ENCODE measurements around the gene GAGE10. TPM values are rescaled to one million over a fixed set of nuclear protein-coding genes. Genes with fewer than 3 reads are reported as not detected.

GAGE10 gene
- total RNA-seq, 1 experiment from 2014 or later = not detected

GRCh38 chrX:49277535-49277830, 26.0 kb upstream of the GAGE10 start:
- CTCF ChIA-PET = no interaction called here
- no peak for TF ChIP-seq JUN (CRISPR knock-in tag; IDR thresholded peaks at IDR 0.05)
- no peak for TF ChIP-seq MXD4 (CRISPR knock-in tag; IDR thresholded peaks at IDR 0.05; ENCODE audit: borderline replicate concordance)
- TF ChIP-seq ATF1 (CRISPR knock-in tag; IDR thresholded peaks at IDR 0.05) = no peak
- no peak for TF ChIP-seq ZNF532 (CRISPR knock-in tag; IDR thresholded peaks at IDR 0.05; ENCODE audit: borderline replicate concordance)
- TF ChIP-seq MAX (CRISPR knock-in tag; IDR thresholded peaks at IDR 0.05) = no peak
- TF ChIP-seq JAZF1 (CRISPR knock-in tag; IDR thresholded peaks at IDR 0.05) = no peak

GRCh38 chrX:49278081-49278480, 25.4 kb upstream of the GAGE10 start:
- Mint-ChIP-seq H3K4me3 (no peak overlapping the region), H3K4me1 (peaks cover 17% of the 10 kb centered on the region), H3K27me3 (ENCODE audit: low read depth) (no peaks in the 10 kb centered on the region), H3K9me3 (no peaks in the 10 kb centered on the region), H3K27ac (0 out of 2 replicates have a peak overlapping the region, but pooled peaks have one; percentile 54), H3K36me3 (peaks cover under 1% of the 10 kb centered on the region; the same call in 1 of the 2 replicates)
- TF ChIP-seq ARID4B (CRISPR knock-in tag; IDR thresholded peaks at IDR 0.05; ENCODE audit: borderline replicate concordance) = no peak
- TF ChIP-seq PRDM15 (CRISPR knock-in tag; IDR thresholded peaks at IDR 0.05) = no peak
- no peak for TF ChIP-seq ATF6 (CRISPR knock-in tag; IDR thresholded peaks at IDR 0.05)
- CTCF ChIA-PET = no interaction called here
- ATAC-seq = no peak
- no peak for DNase-seq (ENCODE audit: low spot score)
- POLR2A ChIA-PET = no interaction called here

More at GRCh38 chrX:49277535-49277830, 26.0 kb upstream of the GAGE10 start:
- Mint-ChIP-seq H3K9me3 (no peaks in the 10 kb centered on the region), H3K27me3 (ENCODE audit: low read depth) (no peaks in the 10 kb centered on the region), H3K36me3 (peaks cover 2% of the 10 kb centered on the region; the same call in 1 of the 2 replicates), H3K27ac (0 out of 2 replicates have a peak overlapping the region, but pooled peaks have one; percentile 54), H3K4me1 (peaks cover 17% of the 10 kb centered on the region), H3K4me3 (no peak overlapping the region)
- POLR2A ChIA-PET = no interaction called here
- DNase-seq (ENCODE audit: low spot score) (no peak), ATAC-seq (no peak)
